Measurements from ENCODE around the gene GALNTL6.

GALNTL6 gene

GRCh38 chr4:172601195-172601594 is 788.0 kb downstream of the GALNTL6 start:
- DNase-seq, result no peak

GRCh38 chr4:172619218-172619617 is 806.0 kb downstream of the GALNTL6 start:
- DNase-seq, result no peak

GRCh38 chr4:172619798-172620197 is 806.6 kb downstream of the GALNTL6 start:
- no peak for DNase-seq

GRCh38 chr4:172628263-172628662 is 815.1 kb downstream of the GALNTL6 start:
- DNase-seq, result no peak

DNA sequence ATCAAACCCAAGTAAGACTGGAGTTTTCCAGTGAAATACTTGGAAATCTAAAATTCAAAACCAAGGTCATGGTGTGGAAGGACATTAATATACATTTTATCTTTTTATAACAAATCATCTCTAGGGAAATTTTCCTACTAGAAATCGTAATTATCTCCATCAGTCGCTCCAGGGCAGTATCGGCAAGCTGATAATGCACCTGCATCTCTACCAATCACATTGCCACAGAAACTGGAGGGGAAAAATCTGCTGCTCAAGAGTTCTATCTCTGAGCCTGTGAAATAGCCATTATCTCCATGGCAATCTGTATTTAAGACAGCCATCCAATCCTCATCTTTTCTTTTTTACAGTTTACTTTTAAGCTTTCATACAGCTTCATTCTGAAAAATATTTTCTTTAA is 817.1 kb downstream of the GALNTL6 start:
- no peak for DNase-seq

DNA sequence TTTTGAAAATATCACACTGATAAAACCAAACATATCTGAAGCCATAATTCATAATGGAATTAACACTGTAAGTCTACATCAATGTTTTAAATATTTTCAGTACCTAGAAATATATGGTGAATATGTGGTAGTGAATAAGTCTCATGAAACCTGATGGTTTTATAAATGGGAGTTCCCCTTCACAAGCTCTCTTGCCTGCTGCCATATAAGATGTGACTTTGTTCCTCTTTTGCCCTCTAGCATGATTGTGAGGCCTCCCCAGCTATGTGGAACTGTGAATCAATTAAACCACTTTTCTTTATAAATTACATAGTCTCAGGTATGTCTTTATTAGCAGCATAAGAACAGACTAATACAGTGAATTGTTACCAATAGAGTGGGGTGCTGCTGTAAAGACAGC is 818.6 kb downstream of the GALNTL6 start:
- DNase-seq, result no peak

- no peak for DNase-seq
These were observed 835.3 kb downstream of the GALNTL6 start for GRCh38 chr4:172648471-172648870.

GRCh38 chr4:172649143-172649542 is 835.9 kb downstream of the GALNTL6 start:
- peak; percentile 38 for DNase-seq

DNA sequence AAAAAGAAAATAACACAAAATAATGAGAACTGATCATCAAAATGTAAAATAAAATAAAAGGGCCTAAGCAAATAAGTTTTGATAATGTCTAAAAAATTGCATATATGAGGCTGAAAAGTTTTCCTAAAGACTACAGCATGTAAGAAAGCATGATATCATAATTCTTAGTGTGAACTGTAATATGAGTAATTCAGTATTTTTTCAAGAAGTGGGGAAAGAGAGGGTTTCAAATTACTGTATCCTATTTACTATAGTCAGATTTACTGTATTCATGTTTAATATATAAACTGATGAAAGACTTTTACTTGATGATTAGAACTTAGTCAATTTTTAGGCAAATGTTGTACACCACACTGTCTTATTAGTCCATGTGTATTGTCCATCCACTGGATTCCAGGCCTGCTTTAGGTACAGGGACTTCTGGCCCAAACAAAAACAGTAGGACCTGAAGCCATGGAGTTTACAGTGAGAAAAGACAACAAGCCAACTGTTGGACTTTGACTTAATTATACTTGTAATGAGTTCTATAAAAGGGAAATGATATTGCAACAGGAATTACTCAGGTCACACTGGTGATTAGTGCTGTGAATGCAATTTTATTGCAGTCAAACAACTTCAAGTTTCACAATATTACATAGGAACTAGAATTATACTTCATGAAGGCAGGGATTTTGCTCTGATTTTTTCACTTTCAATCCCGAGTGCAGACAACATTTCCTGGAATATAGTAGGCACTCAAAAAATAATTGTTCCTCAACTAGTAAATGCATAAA is 837.7 kb downstream of the GALNTL6 start:
- no peak for DNase-seq

- DNase-seq, result no peak
These were observed 838.8 kb downstream of the GALNTL6 start for GRCh38 chr4:172651961-172652360.

DNA sequence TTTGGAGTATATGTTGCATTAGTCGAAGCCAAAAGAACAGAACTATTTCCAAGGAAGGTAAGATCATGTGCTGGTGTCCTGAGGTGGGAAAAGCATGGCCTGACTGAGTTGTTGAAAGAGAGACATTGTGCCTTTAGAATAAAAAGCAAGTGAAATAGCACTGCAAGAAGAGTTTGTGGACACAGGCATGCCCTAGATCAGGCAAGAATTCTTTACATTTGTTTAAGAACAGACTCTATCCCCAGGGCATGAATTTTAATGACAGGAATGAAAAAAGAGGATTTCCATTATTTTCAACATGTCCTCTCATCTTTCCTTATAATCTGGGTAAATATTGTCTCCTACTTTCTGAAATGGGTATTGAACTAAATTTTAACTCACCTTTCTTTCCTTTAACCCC is 839.2 kb downstream of the GALNTL6 start:
- no peak for DNase-seq

- no peak for DNase-seq
These were observed 840.5 kb downstream of the GALNTL6 start for GRCh38 chr4:172653676-172654075.

GRCh38 chr4:172654457-172654856 is 841.3 kb downstream of the GALNTL6 start:
- no peak for DNase-seq

DNA sequence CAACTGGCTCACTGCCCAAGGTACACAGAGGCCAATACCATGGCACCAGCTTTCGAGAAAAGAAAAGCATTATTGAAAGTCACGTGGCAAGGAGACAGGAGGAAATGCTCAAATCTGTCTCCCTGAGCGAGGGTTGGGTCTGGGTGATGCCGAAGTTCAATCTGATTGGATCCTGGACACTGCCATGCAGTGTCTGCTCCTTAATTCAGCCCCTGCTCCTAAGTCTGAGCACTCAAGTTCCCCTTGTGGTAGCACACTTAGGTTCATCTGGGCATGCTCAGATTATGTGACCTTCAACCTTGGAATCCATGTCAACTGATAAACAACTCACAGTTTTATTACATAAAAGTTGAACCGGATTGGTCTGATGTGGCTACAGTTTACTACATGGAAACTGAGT is 842.9 kb downstream of the GALNTL6 start:
- DNase-seq, result no peak

DNA sequence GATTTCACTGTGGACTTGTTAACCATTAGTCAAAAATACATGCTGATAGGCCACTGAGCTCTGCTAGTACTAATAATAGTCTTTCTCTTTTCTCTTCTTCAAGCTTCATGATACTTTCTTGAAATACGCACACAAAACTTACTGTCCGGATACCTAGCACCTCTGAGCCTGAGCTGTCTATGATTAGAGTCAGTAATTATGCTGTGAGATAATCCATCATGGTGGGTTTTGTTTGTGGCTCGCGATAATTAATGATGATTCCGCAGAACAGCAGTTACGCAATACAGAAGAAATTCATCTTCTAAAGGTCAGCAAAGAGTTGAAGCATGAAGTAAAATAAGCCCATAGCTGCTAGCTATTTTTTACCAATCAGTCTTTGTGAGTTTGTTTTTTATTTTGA is 843.9 kb downstream of the GALNTL6 start:
- no peak for DNase-seq

GRCh38 chr4:172660251-172660650 is 847.0 kb downstream of the GALNTL6 start:
- DNase-seq, result no peak

DNA sequence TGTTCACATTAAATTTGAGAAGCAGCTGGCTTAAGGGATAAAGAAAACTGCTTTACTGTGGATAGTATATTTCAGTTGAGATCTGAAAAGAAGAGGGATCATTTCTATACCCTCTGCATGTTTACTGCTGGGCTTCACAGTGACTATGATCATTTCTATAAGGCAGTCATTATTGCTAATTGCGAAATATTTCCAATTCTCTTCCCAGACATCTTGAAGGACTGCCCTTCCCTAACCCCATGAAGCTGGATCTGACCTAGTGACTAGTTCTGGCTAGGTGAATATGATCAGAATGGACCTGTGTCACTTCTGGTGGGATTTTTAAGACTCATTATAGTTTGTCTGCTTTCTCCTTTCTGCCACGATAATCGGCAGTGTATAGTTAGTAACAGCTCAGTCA is 848.9 kb downstream of the GALNTL6 start:
- DNase-seq, result no peak

- no peak for DNase-seq
These were observed 853.6 kb downstream of the GALNTL6 start for GRCh38 chr4:172666711-172667368.

DNA sequence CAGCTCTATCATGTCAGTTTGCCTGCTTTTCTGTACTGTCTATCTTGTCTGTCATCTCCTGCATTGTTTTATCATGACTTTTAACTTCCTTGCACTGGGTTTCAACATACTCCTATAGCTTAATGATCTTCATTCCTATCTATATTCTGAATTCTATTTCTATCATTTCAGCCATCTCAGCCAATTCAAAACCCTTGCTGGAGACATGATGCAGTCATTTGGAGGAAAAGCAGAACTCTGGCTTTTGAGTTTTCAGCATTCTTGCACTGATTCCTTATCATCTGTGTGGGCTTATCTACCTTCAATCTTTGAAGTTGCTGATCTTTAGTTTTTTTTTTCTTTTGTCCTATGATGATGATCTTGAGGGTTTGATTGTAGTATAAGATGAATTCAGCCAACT is 861.6 kb downstream of the GALNTL6 start:
- no peak for DNase-seq

DNA sequence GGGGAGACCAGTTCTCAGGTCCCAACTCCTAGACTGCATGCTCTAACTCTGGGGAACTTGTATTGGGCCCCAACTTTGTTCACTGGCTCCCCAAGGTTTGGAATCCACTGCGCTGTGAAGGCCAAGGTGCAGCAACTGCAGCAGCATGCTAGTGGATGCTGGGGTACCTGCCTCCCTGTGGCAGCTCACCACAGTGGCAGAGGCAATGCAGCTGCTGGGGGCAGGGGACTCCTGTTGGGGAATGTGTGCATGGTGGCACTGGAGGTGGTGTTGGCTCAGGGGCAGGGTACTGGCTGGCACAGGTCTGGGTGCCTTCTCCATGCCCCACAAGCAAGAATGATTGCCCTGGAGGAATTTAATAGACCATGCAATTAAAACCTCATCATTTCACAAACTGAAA is 862.0 kb downstream of the GALNTL6 start:
- DNase-seq, result no peak

DNA sequence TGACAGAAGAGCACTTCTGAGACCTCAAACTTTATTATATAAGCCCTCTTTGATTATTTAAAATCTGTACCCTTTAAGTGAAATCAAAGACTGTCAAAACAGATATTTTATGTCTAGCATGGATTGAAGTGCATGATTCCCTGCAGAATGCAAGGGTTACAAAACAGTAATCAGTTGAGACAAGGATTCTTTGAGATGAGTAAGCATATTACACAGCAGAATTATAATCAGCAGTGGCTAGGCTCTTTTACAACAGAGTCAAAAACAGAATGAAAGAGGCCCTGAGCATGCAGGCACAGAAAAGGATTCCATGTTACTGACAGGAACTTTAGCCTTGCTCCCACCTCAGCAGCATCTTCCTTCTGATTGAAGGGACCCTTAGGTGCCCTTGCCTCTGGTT is 867.5 kb downstream of the GALNTL6 start:
- no peak for DNase-seq

DNA sequence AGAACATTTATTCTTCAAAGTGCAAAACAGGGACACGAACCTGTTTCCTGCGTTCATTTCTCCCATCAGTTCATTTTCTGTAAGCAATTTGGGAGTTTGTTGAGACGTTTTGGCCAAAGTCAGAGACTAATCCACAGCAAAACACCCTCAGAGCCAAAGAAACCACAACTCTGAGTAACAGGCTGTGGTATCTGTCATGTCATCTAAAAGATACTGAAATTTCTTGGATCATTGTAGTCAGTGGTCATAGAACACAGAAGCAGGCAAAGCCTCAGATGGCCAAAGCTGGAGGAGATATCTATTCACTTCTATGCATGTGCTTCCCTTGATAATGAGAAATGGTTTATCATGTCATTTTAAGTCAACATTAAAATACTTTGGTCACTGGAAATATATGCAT is 869.8 kb downstream of the GALNTL6 start:
- DNase-seq, result no peak

GRCh38 chr4:172686021-172686420 is 872.8 kb downstream of the GALNTL6 start:
- no peak for DNase-seq

GRCh38 chr4:172688534-172688933 is 875.3 kb downstream of the GALNTL6 start:
- no peak for DNase-seq

DNA sequence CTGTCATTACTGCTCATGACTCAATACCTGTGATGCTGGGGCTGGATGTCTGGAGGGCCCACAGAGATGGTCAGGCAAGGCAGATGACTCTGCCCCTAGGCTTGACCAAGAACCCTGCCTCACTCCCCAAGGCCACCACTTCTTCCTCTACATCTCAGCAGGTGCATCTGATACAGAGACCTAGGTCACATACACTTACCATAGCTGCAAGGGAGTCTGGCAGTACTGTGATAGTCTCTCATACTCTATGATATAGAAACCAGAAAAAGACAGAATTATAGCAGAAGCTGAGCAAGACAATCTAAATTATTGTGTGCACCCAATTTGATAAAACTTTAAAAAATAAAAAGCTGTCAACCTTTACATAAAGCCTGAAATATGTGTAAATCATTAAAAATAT is 878.3 kb downstream of the GALNTL6 start:
- DNase-seq, result no peak

Data from NCI-H1048 (cell line).